Nephron progenitor cell (in vitro differentiated cells): Measurements from ENCODE around the gene ZNF519.

Experiments
- DNase-seq: peaks from one replicate; pipeline ENCODE4 v3.0.0; 2021
- H3K27ac Mint-ChIP-seq: 2 replicates; pipeline ENCODE4 v1.8.0; 2021; ENCODE audit warnings: mild to moderate bottlenecking, moderate library complexity, mixed read lengths
- H3K27me3 Mint-ChIP-seq: 2 replicates; pipeline ENCODE4 v1.8.0; 2021; ENCODE audit warnings: mild to moderate bottlenecking, low read depth, mixed read lengths; ENCODE audit not compliant: poor library complexity
- H3K36me3 Mint-ChIP-seq: 2 replicates; pipeline ENCODE4 v1.8.0; 2021; ENCODE audit warnings: low read depth, mixed read lengths
- H3K4me1 Mint-ChIP-seq: 2 replicates; pipeline ENCODE4 v1.8.0; 2021; ENCODE audit warnings: mixed read lengths
- H3K4me3 Mint-ChIP-seq: 2 replicates; pipeline ENCODE4 v1.8.0; 2021; ENCODE audit warnings: mild to moderate bottlenecking, moderate library complexity, mixed read lengths
- H3K9me3 Mint-ChIP-seq: 2 replicates; pipeline ENCODE4 v1.8.0; 2021; ENCODE audit warnings: mild to moderate bottlenecking, moderate library complexity, mixed read lengths
- CTCF ChIP-seq: fragments of 200-600 bp; sonication (generic); IDR thresholded peaks from 2 replicates; pipeline ENCODE4 v1.5.0; 2021; ENCODE audit warnings: antibody characterized with exemption

ZNF519 gene

GRCh38 chr18:14122097-14122496 is 10.1 kb downstream of the ZNF519 start:
- DNase-seq: no peak
- no peak overlapping the region for H3K27ac Mint-ChIP-seq
- H3K27me3 Mint-ChIP-seq: no peaks in the 10 kb centered on the region
- peaks cover 93% of the 10 kb centered on the region for H3K36me3 Mint-ChIP-seq
- TF ChIP-seq CTCF: no peak
- no peak overlapping the region for H3K4me3 Mint-ChIP-seq
- peaks cover 62% of the 10 kb centered on the region for H3K9me3 Mint-ChIP-seq
- no peaks in the 10 kb centered on the region for H3K4me1 Mint-ChIP-seq

- no peaks in the 10 kb centered on the region for H3K27me3 Mint-ChIP-seq
- H3K4me3 Mint-ChIP-seq: no peak overlapping the region
- TF ChIP-seq CTCF: no peak
- H3K27ac Mint-ChIP-seq: no peak overlapping the region
- H3K36me3 Mint-ChIP-seq: peaks cover 94% of the 10 kb centered on the region
- no peak for DNase-seq
- peaks cover 71% of the 10 kb centered on the region for H3K9me3 Mint-ChIP-seq
- no peaks in the 10 kb centered on the region for H3K4me1 Mint-ChIP-seq
Observed at GRCh38 chr18:14120926-14121325, 11.3 kb downstream of the ZNF519 start.

GRCh38 chr18:14117606-14118005 is 14.6 kb downstream of the ZNF519 start:
- TF ChIP-seq CTCF: no peak
- no peak for DNase-seq
- Mint-ChIP-seq H3K36me3 (peaks cover 99% of the 10 kb centered on the region), H3K27ac (no peak overlapping the region), H3K4me1 (no peaks in the 10 kb centered on the region), H3K27me3 (no peaks in the 10 kb centered on the region), H3K4me3 (no peak overlapping the region), H3K9me3 (peaks cover 86% of the 10 kb centered on the region)

- Mint-ChIP-seq H3K27me3 (peaks cover 5% of the 10 kb centered on the region), H3K36me3 (peaks cover 97% of the 10 kb centered on the region), H3K4me3 (no peak overlapping the region), H3K9me3 (peaks cover 100% of the 10 kb centered on the region), H3K4me1 (no peaks in the 10 kb centered on the region), H3K27ac (no peak overlapping the region)
- no peak for TF ChIP-seq CTCF
- DNase-seq: no peak
Observed at GRCh38 chr18:14106906-14107305, 25.3 kb downstream of the ZNF519 start.

GRCh38 chr18:14104906-14105748 is 27.1 kb downstream of the ZNF519 start:
- peaks cover 100% of the 10 kb centered on the region for H3K9me3 Mint-ChIP-seq
- no peaks in the 10 kb centered on the region for H3K4me1 Mint-ChIP-seq
- H3K4me3 Mint-ChIP-seq: no peak overlapping the region
- DNase-seq: no peak
- peaks cover 98% of the 10 kb centered on the region for H3K36me3 Mint-ChIP-seq
- peaks cover 5% of the 10 kb centered on the region for H3K27me3 Mint-ChIP-seq
- H3K27ac Mint-ChIP-seq: no peak overlapping the region
- TF ChIP-seq CTCF: no peak

GRCh38 chr18:14104201-14104600 is 28.0 kb downstream of the ZNF519 start:
- Mint-ChIP-seq H3K27me3 (peaks cover 5% of the 10 kb centered on the region), H3K9me3 (peaks cover 100% of the 10 kb centered on the region), H3K4me1 (no peaks in the 10 kb centered on the region), H3K36me3 (peaks cover 100% of the 10 kb centered on the region), H3K4me3 (no peak overlapping the region), H3K27ac (no peak overlapping the region)
- no peak for TF ChIP-seq CTCF
- DNase-seq: no peak
